HG03095 (cell line): Measurements from ENCODE around the gene LEPROT.

Source experiments
- ATAC-seq: cut with Tn5 transposase; IDR thresholded peaks from one replicate; pipeline ENCODE4 v1.9.1; 2021; ENCODE audit warnings: moderate library complexity; ENCODE audit not compliant: unreplicated experiment

The LEPROT gene

GRCh38 chr1:65471861-65472332 is 51.4 kb downstream of the LEPROT start:
- no peak for ATAC-seq

DNA sequence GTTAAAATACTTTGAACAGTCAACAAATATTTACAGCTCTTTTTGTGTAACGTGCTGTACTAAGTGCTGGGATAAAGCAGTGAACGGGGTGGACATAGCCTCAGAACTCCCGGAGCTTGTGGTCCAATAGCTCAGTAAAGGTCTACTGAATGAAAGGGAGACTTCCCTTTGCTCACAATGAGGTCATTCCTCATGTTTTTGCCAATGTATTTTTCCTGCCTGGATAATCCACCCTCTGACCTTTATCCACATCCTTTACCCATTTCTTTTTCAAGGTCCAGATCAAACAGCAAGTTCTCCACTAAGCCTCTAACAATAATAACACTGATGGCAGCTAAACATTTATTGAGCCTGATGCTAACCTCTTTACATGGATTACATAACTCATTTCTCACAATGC is 55.9 kb downstream of the LEPROT start:
- ATAC-seq = no peak

DNA sequence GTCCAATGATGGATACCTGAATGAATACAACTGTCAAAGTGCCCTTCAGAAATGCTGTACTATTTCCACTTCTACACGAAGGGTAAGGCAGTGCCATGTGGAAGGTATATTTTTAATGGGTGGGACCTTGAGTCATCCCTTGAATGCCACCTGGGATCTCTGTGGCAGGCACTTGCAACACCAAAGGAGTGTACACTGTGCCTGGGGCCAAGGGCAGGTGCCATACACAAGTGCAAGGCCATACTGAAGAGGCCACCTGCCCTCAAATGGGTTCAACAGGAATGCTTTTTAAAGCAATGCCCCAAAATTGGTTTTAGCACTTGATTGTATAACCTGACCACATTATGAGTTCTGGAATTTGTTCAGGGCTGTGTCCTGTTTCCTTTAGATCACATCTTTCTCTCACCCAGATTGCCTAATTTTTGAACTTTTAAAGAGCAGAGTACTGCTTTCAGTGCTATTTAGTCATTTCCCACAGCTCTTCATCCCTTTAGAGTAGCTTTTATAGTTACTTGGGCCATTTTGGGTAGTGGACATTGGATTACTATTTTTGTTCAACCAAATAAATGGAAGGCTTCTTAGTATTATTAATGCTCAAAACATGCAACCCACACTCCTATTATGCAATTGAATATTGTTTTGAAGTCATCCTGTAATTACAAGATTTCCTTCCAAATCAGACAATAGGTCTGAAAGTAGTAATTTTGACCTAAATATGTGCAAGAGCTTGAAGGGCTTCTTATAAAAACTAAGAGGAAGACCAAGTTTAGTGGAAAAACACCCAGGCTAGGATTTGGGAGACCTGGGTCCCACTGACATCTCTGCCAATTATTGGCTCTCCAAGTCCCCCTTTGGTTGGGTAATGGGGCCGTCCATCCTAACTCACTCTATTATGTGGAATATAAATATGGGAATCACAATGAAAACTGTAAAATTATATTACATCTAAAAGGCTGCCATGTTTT is 57.2 kb downstream of the LEPROT start:
- no peak for ATAC-seq

- no peak for ATAC-seq
Measured at GRCh38 chr1:65478379-65479026, 58.0 kb downstream of the LEPROT start.

GRCh38 chr1:65479554-65480204 is 59.2 kb downstream of the LEPROT start:
- ATAC-seq = no peak

DNA sequence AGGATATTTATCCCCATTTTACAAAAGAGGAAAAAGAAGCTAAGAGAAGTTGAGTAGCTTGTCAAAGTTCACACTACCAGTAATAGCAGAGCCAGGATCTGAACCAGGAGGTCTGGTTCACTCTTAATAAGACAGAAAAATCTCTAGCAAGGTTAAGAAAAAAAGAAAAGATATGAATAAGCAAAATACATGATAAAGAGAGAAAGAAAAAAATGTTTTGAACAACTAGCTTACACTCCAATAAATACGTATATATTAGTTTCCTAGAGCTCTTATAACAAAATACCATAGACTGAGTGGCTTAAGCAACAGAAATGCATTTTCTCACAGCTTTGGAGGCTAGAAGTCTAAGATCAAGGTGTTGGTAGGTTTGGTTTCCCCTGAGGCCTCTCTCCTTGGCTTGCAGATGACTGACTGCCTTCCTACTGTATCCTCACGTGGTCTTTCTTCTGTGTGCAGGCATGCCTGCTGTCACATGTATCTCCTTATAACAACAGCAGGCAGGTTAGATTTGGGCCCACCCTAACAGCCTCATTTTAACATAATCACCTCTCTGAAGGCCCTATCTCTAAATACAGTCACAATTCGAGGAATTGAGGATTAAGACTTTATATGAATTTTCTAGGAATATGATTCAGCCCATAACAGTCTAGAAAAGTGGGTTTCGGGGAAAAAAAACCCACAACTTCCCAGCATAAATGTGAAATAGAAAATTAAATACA is 60.4 kb downstream of the LEPROT start:
- no peak for ATAC-seq

DNA sequence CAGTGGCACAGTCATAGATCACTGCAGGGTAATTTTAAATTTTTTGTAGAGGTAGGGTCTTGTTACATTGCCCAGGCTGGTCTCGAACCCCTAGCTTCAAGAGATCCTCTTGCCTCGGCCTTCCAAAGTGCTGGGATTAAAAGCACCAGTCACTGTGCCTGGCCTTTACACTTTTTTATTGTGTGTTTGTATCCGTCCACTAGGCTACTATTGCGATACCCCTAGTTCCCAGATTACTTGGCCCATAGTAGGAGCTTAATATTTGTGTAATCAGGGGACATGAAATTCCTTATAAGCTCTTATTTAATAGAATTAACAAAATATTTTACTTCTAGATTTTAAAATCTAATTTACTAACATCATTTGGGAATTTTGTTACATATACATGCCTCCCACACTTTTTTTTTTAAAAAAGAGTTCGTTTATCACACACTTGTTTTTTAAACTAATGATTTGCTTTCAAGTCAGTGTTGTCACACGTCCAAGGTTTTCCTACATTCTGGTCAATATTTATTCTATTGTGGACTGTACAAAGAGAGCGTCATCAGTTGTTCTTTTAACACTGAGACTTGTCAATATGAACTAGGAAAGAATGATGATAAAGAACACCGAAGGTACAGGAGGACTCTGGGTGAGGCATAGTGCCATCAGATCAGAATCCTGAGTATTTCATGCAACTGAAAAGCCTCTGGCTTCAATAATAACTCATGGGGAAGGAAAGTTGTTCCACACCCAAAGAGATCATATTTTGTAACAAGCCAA is 63.7 kb downstream of the LEPROT start:
- no peak for ATAC-seq
